Measurements from ENCODE around the gene BMERB1. TPM values are rescaled to one million over a fixed set of nuclear protein-coding genes. Genes with fewer than 3 reads are reported as not detected.
"Not testable (repeated sequence)": the region's sequence is repeated elsewhere in the genome, so short reads cannot be mapped to it uniquely, and the experiment has no call there.

BMERB1 gene
- total RNA-seq, 1 donor from 2014 or later = 47.9 TPM

GRCh38 chr16:15571557-15571956, 137.2 kb downstream of the BMERB1 start:
- H3K27me3 Mint-ChIP-seq (ENCODE audit: unreplicated experiment) = no peaks in the 10 kb centered on the region
- no peak for DNase-seq (ENCODE audit: extremely low spot score, unreplicated experiment)
- H3K4me1 Mint-ChIP-seq (ENCODE audit: unreplicated experiment) = peaks cover 7% of the 10 kb centered on the region
- H3K27ac Mint-ChIP-seq (ENCODE audit: unreplicated experiment) = no peak overlapping the region
- no peak for TF ChIP-seq CTCF (IDR thresholded peaks at IDR 0.05)
- no peak overlapping the region for H3K4me3 Mint-ChIP-seq (ENCODE audit: unreplicated experiment)
- H3K9me3 Mint-ChIP-seq (ENCODE audit: unreplicated experiment) = no peaks in the 10 kb centered on the region
- H3K36me3 Mint-ChIP-seq (ENCODE audit: unreplicated experiment) = peaks cover 20% of the 10 kb centered on the region

DNA sequence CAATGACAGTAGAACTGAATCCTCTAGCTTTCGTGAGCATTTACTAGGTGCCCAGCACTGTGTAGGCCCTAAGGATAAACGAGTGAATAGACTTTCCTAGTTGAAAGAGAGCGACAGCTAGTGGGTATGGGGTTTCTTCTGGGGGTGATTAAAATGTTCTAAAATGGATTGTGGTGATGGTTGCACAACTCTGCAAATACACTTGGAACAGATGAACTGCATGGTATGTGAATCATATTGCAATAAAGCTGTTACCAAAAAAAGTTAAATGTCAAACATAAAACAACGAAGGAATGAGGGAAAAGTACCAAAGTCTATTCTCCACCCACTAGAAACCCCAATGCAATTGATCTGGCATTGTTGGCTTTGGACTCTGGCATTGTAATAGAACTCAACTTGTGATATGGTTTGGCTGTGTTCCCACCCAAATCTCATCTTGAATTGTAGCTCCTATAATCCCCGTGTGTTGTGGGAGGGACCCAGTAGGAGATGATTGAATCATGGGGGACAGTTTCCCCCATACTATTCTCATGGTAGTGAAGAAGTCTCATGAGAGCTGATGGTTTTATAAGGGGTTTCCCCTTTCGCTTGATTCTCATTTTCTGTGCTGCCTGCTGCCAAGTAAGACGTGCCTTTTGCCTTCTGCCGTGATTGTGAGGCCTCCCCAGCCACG, 138.1 kb downstream of the BMERB1 start:
- Mint-ChIP-seq H3K4me3 (ENCODE audit: unreplicated experiment) (no peak overlapping the region), H3K36me3 (ENCODE audit: unreplicated experiment) (peaks cover 24% of the 10 kb centered on the region), H3K27ac (ENCODE audit: unreplicated experiment) (no peak overlapping the region), H3K9me3 (ENCODE audit: unreplicated experiment) (no peaks in the 10 kb centered on the region), H3K4me1 (ENCODE audit: unreplicated experiment) (peaks cover 7% of the 10 kb centered on the region), H3K27me3 (ENCODE audit: unreplicated experiment) (no peaks in the 10 kb centered on the region)
- no peak for DNase-seq (ENCODE audit: extremely low spot score, unreplicated experiment)
- no peak for TF ChIP-seq CTCF (IDR thresholded peaks at IDR 0.05)

- TF ChIP-seq CTCF (IDR thresholded peaks at IDR 0.05) = no peak
- Mint-ChIP-seq H3K9me3 (ENCODE audit: unreplicated experiment) (no peaks in the 10 kb centered on the region), H3K27ac (ENCODE audit: unreplicated experiment) (no peak overlapping the region), H3K4me1 (ENCODE audit: unreplicated experiment) (peaks cover 7% of the 10 kb centered on the region), H3K36me3 (ENCODE audit: unreplicated experiment) (peaks cover 29% of the 10 kb centered on the region), H3K27me3 (ENCODE audit: unreplicated experiment) (no peaks in the 10 kb centered on the region), H3K4me3 (ENCODE audit: unreplicated experiment) (no peak overlapping the region)
- no peak for DNase-seq (ENCODE audit: extremely low spot score, unreplicated experiment)
Observed at GRCh38 chr16:15573274-15573895, 139.0 kb downstream of the BMERB1 start.

GRCh38 chr16:15573896-15574613, 139.7 kb downstream of the BMERB1 start:
- not testable (repeated sequence) for H3K27ac Mint-ChIP-seq (ENCODE audit: unreplicated experiment)

GRCh38 chr16:15574614-15574948, 140.2 kb downstream of the BMERB1 start:
- no peak overlapping the region for H3K4me3 Mint-ChIP-seq (ENCODE audit: unreplicated experiment)

More at GRCh38 chr16:15573896-15574613, 139.7 kb downstream of the BMERB1 start:
- not testable (repeated sequence) for H3K9me3 Mint-ChIP-seq (ENCODE audit: unreplicated experiment); DNase-seq (ENCODE audit: extremely low spot score, unreplicated experiment); H3K4me1 Mint-ChIP-seq (ENCODE audit: unreplicated experiment); H3K27me3 Mint-ChIP-seq (ENCODE audit: unreplicated experiment); H3K4me3 Mint-ChIP-seq (ENCODE audit: unreplicated experiment)
- H3K36me3 Mint-ChIP-seq (ENCODE audit: unreplicated experiment) = peaks cover 31% of the 10 kb centered on the region

More at GRCh38 chr16:15574614-15574948, 140.2 kb downstream of the BMERB1 start:
- Mint-ChIP-seq H3K4me1 (ENCODE audit: unreplicated experiment) (peaks cover 7% of the 10 kb centered on the region), H3K27me3 (ENCODE audit: unreplicated experiment) (no peaks in the 10 kb centered on the region), H3K36me3 (ENCODE audit: unreplicated experiment) (peaks cover 28% of the 10 kb centered on the region), H3K27ac (ENCODE audit: unreplicated experiment) (no peak overlapping the region), H3K9me3 (ENCODE audit: unreplicated experiment) (no peaks in the 10 kb centered on the region)
- no peak for DNase-seq (ENCODE audit: extremely low spot score, unreplicated experiment)
- TF ChIP-seq CTCF (IDR thresholded peaks at IDR 0.05) = no peak
